ENCODE results near the gene AVPR2.

AVPR2 gene

DNA sequence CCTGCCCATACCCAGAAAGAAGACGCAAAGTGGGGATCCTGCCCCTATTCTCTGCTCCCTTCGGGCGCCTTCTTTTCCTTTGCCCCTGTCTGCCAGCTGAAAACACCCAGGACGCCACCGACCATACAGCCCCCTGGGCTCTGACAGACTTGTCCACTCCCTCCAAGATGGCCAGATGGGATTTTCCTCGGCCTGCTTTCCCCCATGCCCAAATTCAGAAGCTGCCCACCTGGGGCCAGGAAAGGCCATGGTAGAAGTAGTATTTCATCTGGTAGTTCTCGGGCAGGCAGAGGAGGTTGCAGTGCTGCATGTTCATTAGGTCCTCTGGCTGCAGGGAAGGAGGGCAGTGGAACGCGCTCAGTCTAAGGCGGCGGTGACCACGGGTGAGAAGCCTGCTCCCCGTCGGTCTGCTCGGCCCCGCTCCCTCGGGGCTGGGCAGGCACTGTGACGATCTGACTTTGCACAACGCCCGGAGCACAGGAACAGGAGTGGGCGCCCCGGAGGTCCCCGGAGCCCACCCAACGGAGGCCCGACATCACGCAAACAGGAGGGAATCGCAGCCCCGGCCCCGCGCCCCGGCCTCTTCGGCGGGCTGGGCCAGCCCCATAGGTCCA is 29.8 kb downstream of the AVPR2 start:
- no peak for DNase-seq

DNA sequence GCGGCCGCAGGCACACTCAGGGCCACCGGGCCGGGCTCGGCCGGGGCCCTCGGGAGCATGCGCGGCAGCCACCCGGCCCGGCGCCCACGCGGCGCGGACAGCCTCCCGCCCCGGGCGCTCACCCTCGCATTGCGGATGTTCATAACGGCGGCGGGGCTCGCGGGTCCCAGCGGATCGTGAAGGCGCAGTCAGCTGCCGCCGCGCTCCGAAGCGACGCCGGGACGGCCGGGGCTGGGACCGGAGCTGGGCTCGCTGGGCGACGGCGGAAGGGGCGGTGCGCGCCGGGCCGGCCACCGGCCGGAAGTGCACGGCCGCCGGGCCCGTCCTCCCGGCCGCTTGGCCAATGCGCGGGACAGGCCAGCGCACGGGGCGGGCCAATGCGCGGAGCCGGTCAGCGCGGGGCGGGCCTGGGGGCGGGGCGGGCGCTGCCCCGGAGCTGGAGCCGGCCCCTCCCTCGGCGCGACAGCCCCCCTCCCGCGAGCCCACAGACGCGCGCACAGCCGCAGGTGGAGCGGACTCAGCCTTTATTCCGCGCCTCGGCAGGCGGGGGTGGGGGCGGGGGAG is 30.4 kb downstream of the AVPR2 start, which contains the start of gene NAA10:
Gene NAA10, minus strand, starts transcription at position 276 of the 564 bp plus-strand sequence. Its CDS starts 133 bp downstream, at position 143.
- DNase-seq: peak; percentile 17 to 30

GRCh38 chrX:153935326-153935851 is 30.9 kb downstream of the AVPR2 start:
- DNase-seq: no peak

DNA sequence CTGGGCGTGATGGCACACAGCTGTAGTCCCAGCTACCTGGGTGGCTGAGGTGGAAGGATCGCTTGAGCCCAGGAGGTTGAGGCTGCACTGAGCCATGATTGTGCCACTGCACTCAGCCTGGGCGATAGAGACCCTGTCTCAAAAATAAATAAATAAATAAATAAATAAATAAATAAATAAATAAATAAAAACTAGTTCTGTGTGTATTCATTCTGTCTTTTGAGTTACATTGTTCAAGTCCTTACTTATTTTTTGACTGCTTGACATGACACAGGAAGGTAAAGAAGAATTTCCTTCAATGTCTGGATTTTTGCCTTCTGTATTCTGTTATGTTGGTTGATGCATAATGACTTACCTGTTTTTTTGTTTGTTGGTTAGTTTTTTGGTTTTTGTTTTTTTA is 32.6 kb downstream of the AVPR2 start:
- no peak for DNase-seq

- peak in 1 of 2 experiments; percentile 8 for DNase-seq
Observed at GRCh38 chrX:153938226-153938786, 33.8 kb downstream of the AVPR2 start.

DNA sequence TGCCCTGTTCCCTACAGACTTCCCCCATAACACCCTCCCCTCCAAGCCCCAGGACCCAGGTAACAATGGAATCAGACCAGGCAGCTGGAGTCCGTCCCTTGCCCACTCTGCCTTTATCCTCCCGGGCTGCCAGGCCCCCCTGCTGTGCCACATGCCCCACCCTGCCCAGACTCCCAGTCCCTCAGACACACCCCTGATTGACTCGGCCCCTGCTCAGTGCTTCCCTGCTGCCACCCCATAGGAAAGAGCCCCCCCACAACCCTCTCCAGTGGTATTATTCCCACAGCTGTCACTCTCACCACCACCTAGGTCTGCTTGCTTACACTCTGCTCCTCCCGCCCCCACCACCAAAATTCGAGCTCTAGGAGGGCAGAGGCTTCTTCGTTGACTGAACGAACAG is 35.1 kb downstream of the AVPR2 start:
- DNase-seq: no peak

DNA sequence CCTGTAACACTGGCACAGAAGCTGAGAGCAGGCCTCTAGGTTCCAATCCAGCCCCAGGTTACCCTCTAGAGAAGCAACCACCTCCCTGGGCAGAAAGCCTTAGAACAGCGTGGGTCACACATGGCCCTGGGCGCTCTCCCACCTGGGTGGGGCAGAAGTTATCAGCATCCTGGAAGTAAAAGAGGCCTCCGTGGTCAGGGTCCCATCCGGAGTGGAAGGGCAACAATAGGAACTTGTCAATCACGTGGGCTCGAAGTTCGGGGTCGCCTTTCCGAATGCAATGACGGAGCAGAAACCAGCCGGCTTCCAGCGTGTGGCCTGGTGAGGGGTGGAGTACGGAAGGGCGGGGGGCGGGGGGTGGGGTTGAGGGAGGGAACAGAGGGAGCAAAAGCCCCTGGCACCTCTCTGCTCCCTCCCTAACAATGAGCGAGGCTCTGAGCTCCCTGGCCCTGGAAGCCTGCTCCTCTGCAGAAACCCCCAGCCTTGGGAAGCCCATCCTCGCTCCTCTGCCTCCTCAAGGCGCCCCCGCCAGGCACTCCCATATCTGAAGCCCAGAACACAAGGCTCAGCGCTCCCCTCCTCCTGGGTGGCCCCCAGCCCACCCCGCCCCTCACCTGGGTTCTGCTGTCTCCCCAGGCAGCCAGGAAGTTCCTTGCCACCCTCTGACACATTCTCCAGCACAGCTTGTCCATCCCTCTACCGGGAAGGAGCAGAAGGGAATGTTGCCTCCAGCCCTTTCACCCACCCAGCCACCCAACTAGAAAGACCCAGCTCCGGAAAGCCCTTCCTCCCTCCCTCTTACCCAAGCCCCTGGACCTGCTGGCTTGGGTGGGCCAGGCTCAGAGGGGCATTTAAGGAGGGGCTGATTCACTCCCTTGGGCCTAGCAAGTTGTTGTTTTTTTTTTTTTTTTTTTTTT is 37.1 kb downstream of the AVPR2 start:
- no peak for DNase-seq

DNA sequence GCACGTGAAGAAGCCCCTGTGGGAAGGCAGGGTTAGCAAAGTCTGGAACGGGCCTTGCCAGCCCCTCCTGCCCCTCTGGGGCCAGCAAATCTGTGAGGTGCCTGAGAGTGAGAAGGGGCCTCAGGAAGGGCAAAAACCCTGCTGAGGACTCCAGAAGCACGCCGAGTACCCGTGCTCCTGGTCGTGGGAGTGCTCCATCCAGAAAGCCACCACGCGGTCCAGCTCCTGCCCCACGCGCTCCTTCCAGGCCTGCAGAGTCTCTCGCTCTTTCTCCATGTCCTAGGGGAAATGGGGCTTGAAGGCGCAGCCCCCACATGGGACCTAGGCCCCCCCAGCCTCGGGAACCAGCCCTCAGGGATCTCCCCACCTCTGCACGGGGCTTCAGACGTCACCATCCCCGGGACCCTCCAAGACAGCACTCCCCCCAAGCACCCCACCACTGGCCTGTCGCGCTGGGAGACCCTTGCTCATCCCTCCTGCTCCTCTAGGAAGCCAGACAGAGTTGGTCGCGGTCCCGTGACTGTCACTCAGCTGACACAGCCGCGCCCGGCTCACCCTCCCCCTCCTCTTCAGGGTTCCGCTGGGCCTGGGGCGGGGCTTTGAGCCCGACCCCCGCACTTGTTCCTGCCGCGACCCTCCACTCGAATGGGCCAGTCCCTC is 39.8 kb downstream of the AVPR2 start, which contains the start of gene RENBP:
Gene RENBP, minus strand, starts transcription at position 504 of the 660 bp plus-strand sequence. Its CDS starts 33 bp downstream, at position 471.
- peak; percentile 16 to 17 for DNase-seq

DNA sequence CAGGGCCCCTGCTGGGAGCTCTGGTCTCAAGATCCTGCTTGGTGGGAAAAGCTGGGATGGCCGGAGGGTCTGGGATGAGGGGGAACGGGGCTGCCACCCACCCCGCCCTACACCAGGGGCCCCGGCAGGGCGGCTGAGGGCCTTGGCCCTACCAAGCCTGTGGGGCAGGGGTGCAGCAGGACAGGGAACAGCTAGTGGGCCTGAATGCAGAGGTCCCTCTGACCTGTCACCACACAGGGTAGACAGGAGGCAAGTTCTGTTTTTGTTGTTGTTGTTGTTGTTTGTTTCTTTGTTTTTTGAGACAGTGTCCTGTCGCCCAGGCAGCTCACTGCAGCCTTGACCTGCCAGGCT is 40.3 kb downstream of the AVPR2 start:
- DNase-seq: no peak

GRCh38 chrX:153945956-153946943 is 41.8 kb downstream of the AVPR2 start:
- no peak for DNase-seq

- DNase-seq: peak; percentile 67 to 69
Observed at GRCh38 chrX:153947009-153947769, 42.7 kb downstream of the AVPR2 start.

GRCh38 chrX:153948002-153948466 is 43.6 kb downstream of the AVPR2 start:
- no peak for DNase-seq

- DNase-seq: peak; percentile 20 to 31
Observed at GRCh38 chrX:153948847-153949805, 44.7 kb downstream of the AVPR2 start.

- no peak for DNase-seq
Observed at GRCh38 chrX:153950127-153950526, 45.7 kb downstream of the AVPR2 start.

DNA sequence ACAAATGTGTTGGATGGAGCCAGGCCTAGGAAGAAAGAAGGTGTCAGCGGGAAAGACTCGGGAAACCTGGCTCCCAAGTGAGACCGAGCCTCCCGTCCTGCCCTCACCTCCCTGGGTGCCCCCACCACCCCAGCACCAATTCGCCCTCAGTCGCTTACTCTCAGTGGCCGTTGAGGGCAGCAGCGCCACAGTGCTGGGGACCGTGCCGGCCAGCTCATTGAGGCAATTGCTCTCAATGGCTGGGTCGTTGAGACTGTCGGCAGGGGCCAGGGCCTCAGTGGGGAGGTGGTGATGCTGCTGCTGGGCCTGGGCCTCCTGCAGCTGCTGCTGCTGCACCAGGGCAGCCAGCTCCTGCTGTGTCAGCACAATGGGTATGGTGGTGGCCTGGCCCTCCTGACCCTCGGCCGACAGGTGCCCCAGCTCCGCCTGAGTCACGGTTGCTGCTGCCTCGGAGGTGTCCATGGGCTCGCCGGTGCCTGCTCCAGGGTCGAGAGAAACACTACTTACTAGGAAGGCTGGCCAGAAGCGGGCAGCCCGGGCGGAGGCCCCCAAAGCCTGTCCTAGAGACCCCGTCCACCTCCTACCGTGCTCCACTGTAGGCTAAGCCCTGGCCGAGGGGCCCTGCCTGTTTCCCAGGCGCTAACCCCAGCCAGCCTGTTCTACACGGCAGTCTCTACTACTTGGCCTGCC is 47.4 kb downstream of the AVPR2 start:
- DNase-seq: no peak

DNA sequence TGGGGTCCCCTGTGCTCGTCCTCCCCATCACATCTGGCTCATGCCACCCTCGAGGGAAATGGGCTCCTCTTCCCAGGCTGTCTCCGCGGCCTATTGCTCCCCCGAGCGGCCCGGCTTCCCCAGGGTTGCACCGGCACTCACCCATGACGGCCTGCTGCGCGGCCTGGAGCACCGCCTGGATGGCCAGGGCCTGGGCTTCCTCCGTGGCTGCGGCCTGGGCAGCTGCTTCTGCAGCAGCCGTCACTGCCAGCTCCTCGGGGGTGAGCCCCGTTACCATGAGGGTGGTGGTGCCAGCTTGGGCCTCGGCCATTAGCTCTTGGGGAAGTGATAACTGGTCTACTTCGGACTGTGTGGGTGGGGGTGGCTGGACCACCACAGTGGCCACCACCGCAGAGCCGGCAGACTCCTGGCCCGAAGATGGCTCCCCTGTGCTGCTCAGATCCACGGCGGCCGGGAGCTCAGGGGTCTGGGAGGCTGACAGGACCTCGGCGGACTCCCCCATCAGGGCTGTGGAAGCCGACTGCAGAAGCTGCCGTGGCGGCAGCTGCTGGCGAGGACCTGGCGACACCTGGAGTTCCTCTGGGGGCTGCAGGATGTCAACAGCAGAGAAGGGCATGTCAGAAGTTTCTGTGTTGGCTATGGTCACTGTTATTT is 48.0 kb downstream of the AVPR2 start:
- DNase-seq: no peak

GRCh38 chrX:153953342-153953830 is 48.9 kb downstream of the AVPR2 start:
- DNase-seq: peak; percentile 29 to 56
